H1 (cell line): ENCODE measurements around the gene ABHD2. TPM values are rescaled to one million over a fixed set of nuclear protein-coding genes. Genes with fewer than 3 reads are reported as not detected.

Experiments used
- CTCF ChIA-PET: fragments of 300-600 bp; sonication (Branson Sonifier 250); formaldehyde crosslinking; loops from one replicate; lab custom pipeline; 2021; ENCODE audit not compliant: partially characterized antibody; lab: Charles Lee
- POLR2A ChIA-PET: fragments of 300-600 bp; sonication (Branson Sonifier 250); formaldehyde crosslinking; loops from one replicate; lab custom pipeline; 2021; ENCODE audit warnings: inconsistent platforms; ENCODE audit not compliant: partially characterized antibody; lab: Charles Lee
- DNase-seq, 2 experiments: peaks; one replicate each; pipeline versions ENCODE4 v3.0.0 to v3.0.0-alpha.2; 2010 to 2022; ENCODE audit warnings: low spot score in 2 of 2, low read depth in 1 of 2, mixed read lengths in 1 of 2
- FAIRE-seq: peaks from 2 replicates; lab custom pipeline; 2011; peaks lifted over from hg19 to GRCh38; lab: Jason Lieb, UNC
- H2AFZ ChIP-seq: 2 replicates; pipeline ENCODE4 v1.8.1; 2012; ENCODE audit warnings: low read length, inconsistent platforms
- H2AK5ac ChIP-seq: 2 replicates; pipeline ENCODE4 v1.6.1; 2013; ENCODE audit warnings: low read depth, low read length
- H2BK120ac ChIP-seq: replicated peaks from 2 replicates; pipeline ENCODE3; 2013; ENCODE audit warnings: low read depth, low read length, inconsistent platforms
- H2BK12ac ChIP-seq: 2 replicates; pipeline ENCODE4 v1.6.1; 2013; ENCODE audit warnings: low read depth, low read length
- H2BK15ac ChIP-seq: 2 replicates; pipeline ENCODE4 v1.6.1; 2013; ENCODE audit warnings: low read length
- H2BK20ac ChIP-seq: 2 replicates; pipeline ENCODE4 v1.6.1; 2013; ENCODE audit warnings: low read length
- H2BK5ac ChIP-seq: 2 replicates; pipeline ENCODE4 v1.6.1; 2013; ENCODE audit warnings: low read depth, low read length
- H3K14ac ChIP-seq: 2 replicates; pipeline ENCODE4 v1.6.1; 2013; ENCODE audit warnings: inconsistent platforms; ENCODE audit not compliant: insufficient read length
- H3K18ac ChIP-seq: 2 replicates; pipeline ENCODE4 v1.6.1; 2013; ENCODE audit warnings: low read length; ENCODE audit errors: extremely low read depth
- H3K23ac ChIP-seq: 2 replicates; pipeline ENCODE4 v1.6.1; 2013; ENCODE audit warnings: inconsistent platforms; ENCODE audit not compliant: insufficient read length
- H3K23me2 ChIP-seq: 2 replicates; pipeline ENCODE4 v1.6.1; 2013; ENCODE audit warnings: low read depth, low read length
- H3K27ac ChIP-seq: 2 replicates; pipeline ENCODE4 v1.6.1; 2011; ENCODE audit warnings: low read depth, low read length, inconsistent platforms
- H3K27me3 ChIP-seq, 4 experiments: replicated peaks in 1 of 4; 1 replicate in 1 of 4; 2 replicates in 3 of 4; pipeline versions ENCODE4 v1.6.1 to v1.8.1; 2011 to 2013; ENCODE audit warnings: low read length in 3 of 4, mild to moderate bottlenecking in 3 of 4, inconsistent platforms in 2 of 4, mixed read lengths in 2 of 4, moderate library complexity in 1 of 4; ENCODE audit not compliant: control insufficient read depth in 3 of 4, insufficient read depth in 3 of 4; ENCODE audit errors: extremely low read depth in 1 of 4
- H3K36me3 ChIP-seq, 4 experiments: 2 replicates each; pipeline versions ENCODE4 v1.6.1 to v1.8.1; 2011 to 2013; ENCODE audit warnings: mild to moderate bottlenecking in 4 of 4, low read length in 3 of 4, moderate library complexity in 2 of 4, control low read depth in 1 of 4, inconsistent platforms in 1 of 4; ENCODE audit not compliant: insufficient read depth in 4 of 4, control insufficient read depth in 2 of 4
- H3K4ac ChIP-seq: replicated peaks from 2 replicates; pipeline ENCODE3; 2013; ENCODE audit warnings: low read length, low read depth, mixed read lengths, inconsistent platforms; ENCODE audit not compliant: insufficient read length
- H3K4me1 ChIP-seq, 4 experiments: replicated peaks in 1 of 4; 1 replicate in 1 of 4; 2 replicates in 3 of 4; pipeline versions ENCODE4 v1.6.1 to v1.8.1; 2011 to 2013; ENCODE audit warnings: low read length in 3 of 4, inconsistent platforms in 2 of 4, mixed read lengths in 1 of 4; ENCODE audit not compliant: insufficient read depth in 4 of 4, control insufficient read depth in 3 of 4
- H3K4me2 ChIP-seq, 2 experiments: 2 replicates each; pipeline versions ENCODE4 v1.6.1 to v1.8.1; 2011 to 2013; ENCODE audit warnings: low read depth in 2 of 2, low read length in 2 of 2, control low read depth in 1 of 2, inconsistent platforms in 1 of 2, mild to moderate bottlenecking in 1 of 2; ENCODE audit not compliant: insufficient read depth in 1 of 2
- H3K4me3 ChIP-seq, 4 experiments: fragments of 200-600, 300-600 bp in 1 of 4; sonication (generic), shearing (Covaris generic), sonication (Bioruptor Twin) in 1 of 4; 2 replicates each; pipeline versions ENCODE4 v1.5.1 to v1.8.1; 2011 to 2016; ENCODE audit warnings: low read length in 4 of 4, low read depth in 3 of 4, control low read depth in 2 of 4, inconsistent platforms in 2 of 4, mild to moderate bottlenecking in 2 of 4, mixed read lengths in 1 of 4, moderate library complexity in 1 of 4; ENCODE audit not compliant: insufficient read depth in 2 of 4; ENCODE audit errors: extremely low read depth in 1 of 4
- H3K56ac ChIP-seq: replicated peaks from 2 replicates; pipeline ENCODE3; 2013; ENCODE audit warnings: low read depth, mild to moderate bottlenecking, mixed read lengths, low read length, inconsistent platforms; ENCODE audit not compliant: insufficient read length
- H3K79me1 ChIP-seq: 2 replicates; pipeline ENCODE4 v1.6.1; 2013; ENCODE audit warnings: low read depth, low read length, control low read depth
- H3K79me2 ChIP-seq, 2 experiments: 2 replicates each; pipeline versions ENCODE4 v1.6.1 to v1.8.1; 2012 to 2013; ENCODE audit warnings: low read length in 2 of 2, mild to moderate bottlenecking in 2 of 2, inconsistent platforms in 1 of 2; ENCODE audit not compliant: insufficient read depth in 2 of 2, control insufficient read depth in 1 of 2
- H3K9ac ChIP-seq, 4 experiments: replicated peaks in 1 of 4; 1 replicate in 1 of 4; 2 replicates in 3 of 4; pipeline versions ENCODE4 v1.6.1 to v1.8.1; 2011 to 2013; ENCODE audit warnings: low read depth in 3 of 4, low read length in 3 of 4, control low read depth in 2 of 4, mild to moderate bottlenecking in 2 of 4, moderate library complexity in 2 of 4, inconsistent platforms in 1 of 4; ENCODE audit errors: extremely low read depth in 1 of 4
- H3K9me3 ChIP-seq, 2 experiments: 2 replicates each; pipeline versions ENCODE4 v1.6.1 to v1.8.1; 2012 to 2013; ENCODE audit warnings: mild to moderate bottlenecking in 2 of 2, moderate library complexity in 2 of 2, control low read depth in 1 of 2, inconsistent platforms in 1 of 2, low read depth in 1 of 2, low read length in 1 of 2, mixed read lengths in 1 of 2; ENCODE audit not compliant: insufficient read depth in 2 of 2
- H4K20me1 ChIP-seq, 2 experiments: replicated peaks in 1 of 2; 2 replicates each; pipeline versions ENCODE3 to v1.8.1; 2011 to 2013; ENCODE audit warnings: inconsistent platforms in 2 of 2, low read length in 2 of 2, mild to moderate bottlenecking in 1 of 2; ENCODE audit not compliant: insufficient read depth in 2 of 2, control insufficient read depth in 1 of 2
- H4K5ac ChIP-seq: 2 replicates; pipeline ENCODE4 v1.6.1; 2013; ENCODE audit warnings: low read length, low read depth, mixed read lengths, inconsistent platforms; ENCODE audit not compliant: insufficient read length
- H4K8ac ChIP-seq: 2 replicates; pipeline ENCODE4 v1.8.0; 2013; ENCODE audit warnings: mild to moderate bottlenecking, moderate library complexity, low read length, inconsistent platforms; ENCODE audit not compliant: insufficient read depth; ENCODE audit errors: extremely low read depth
- H4K91ac ChIP-seq: replicated peaks from 2 replicates; pipeline ENCODE3; 2013; ENCODE audit warnings: low read length, mixed read lengths, inconsistent platforms; ENCODE audit not compliant: insufficient read length
- BCL11A ChIP-seq, 2 experiments: IDR thresholded peaks; one replicate each; pipeline ENCODE4 v1.6.1; 2011; ENCODE audit warnings: low read depth in 2 of 2, low read length in 2 of 2, mild to moderate bottlenecking in 2 of 2
- CHD2 ChIP-seq: IDR thresholded peaks from 2 replicates; pipeline ENCODE4 v1.6.1; 2012; ENCODE audit warnings: low read length, improper control_type of control experiment
- EZH2 ChIP-seq: fragments of 200-600 bp; sonication (generic); IDR thresholded peaks from 2 replicates; pipeline ENCODE4 v1.7.1; 2012; ENCODE audit warnings: low read depth, mild to moderate bottlenecking, moderate library complexity, low read length, inconsistent platforms; ENCODE audit not compliant: severe bottlenecking
- HDAC2 ChIP-seq, 2 experiments: fragments of 300-600 bp in 1 of 2; sonication (generic) in 1 of 2; IDR thresholded peaks; 2 replicates each; pipeline ENCODE4 v1.6.1; 2011 to 2012; ENCODE audit warnings: low read depth in 2 of 2, low read length in 2 of 2, mild to moderate bottlenecking in 2 of 2, moderate library complexity in 2 of 2, borderline replicate concordance in 1 of 2, inconsistent platforms in 1 of 2
- JUN ChIP-seq: IDR thresholded peaks from 2 replicates; pipeline ENCODE4 v1.6.1; 2011; ENCODE audit warnings: low read depth, mild to moderate bottlenecking, improper control_type of control experiment, low read length
- KDM4A ChIP-seq: IDR thresholded peaks from one replicate; pipeline ENCODE4 v1.7.1; 2012; ENCODE audit warnings: low read depth, mild to moderate bottlenecking, moderate library complexity, low read length, inconsistent platforms; ENCODE audit not compliant: severe bottlenecking
- MAFK ChIP-seq: IDR thresholded peaks from 2 replicates; pipeline ENCODE4 v1.6.1; 2012; ENCODE audit warnings: low read depth, mild to moderate bottlenecking, improper control_type of control experiment, low read length
- RAD21 ChIP-seq, 2 experiments: IDR thresholded peaks in 1 of 2; conservative IDR thresholded peaks in 1 of 2; 2 replicates each; pipeline ENCODE4 v1.6.1; 2011; ENCODE audit warnings: low read depth in 2 of 2, low read length in 2 of 2, improper control_type of control experiment in 1 of 2, inconsistent platforms in 1 of 2, mild to moderate bottlenecking in 1 of 2, moderate library complexity in 1 of 2
- RBBP5 ChIP-seq: IDR thresholded peaks from 2 replicates; pipeline ENCODE4 v1.7.1; 2012; ENCODE audit warnings: low read depth, mild to moderate bottlenecking, inconsistent platforms, low read length, moderate library complexity, borderline replicate concordance
- RNF2 ChIP-seq: fragments of 200-900, 300-1000 bp; sonication (generic); IDR thresholded peaks from 2 replicates; pipeline ENCODE4 v1.7.1; 2016; ENCODE audit warnings: borderline replicate concordance, low read depth, mild to moderate bottlenecking, antibody characterized with exemption, low read length; ENCODE audit not compliant: poor library complexity, severe bottlenecking; ENCODE audit errors: missing control alignments
- TEAD4 ChIP-seq: IDR thresholded peaks from 2 replicates; pipeline ENCODE4 v1.6.1; 2012; ENCODE audit warnings: low read depth, low read length, inconsistent platforms, mixed read lengths
- USF2 ChIP-seq: IDR thresholded peaks from 2 replicates; pipeline ENCODE4 v1.6.1; 2011; ENCODE audit warnings: low read length, improper control_type of control experiment
- WGBS, 2 experiments: shearing (Covaris generic) in 1 of 2; methylation state at CpG; one replicate each; pipeline versions ENCODE4 v1.1.6 to v1.1.7; 2013 to 2015; ENCODE audit warnings: low lambda C conversion rate in 2 of 2, mixed read lengths in 2 of 2, inconsistent platforms in 1 of 2, low coverage in 1 of 2, missing lambda C conversion rate in 1 of 2; ENCODE audit not compliant: insufficient replicate concordance in 2 of 2, insufficient coverage in 1 of 2, insufficient read length in 1 of 2; ENCODE audit errors: extremely low coverage in 1 of 2, missing lambda C conversion rate in 1 of 2; 5-methylcytosine and 5-hydroxymethylcytosine counted together
- polyA plus RNA-seq, 7 experiments: library from polyadenylated mRNA; depleted of rRNA in 3 of 7; stranded (reverse) in 5 of 7; unstranded in 2 of 7; fragments of >200 nt in 5 of 7; fragments of 200-250 nt in 2 of 7; gene quantifications; 1 replicate in 5 of 7; 2 replicates in 1 of 7; 4 replicates in 1 of 7; pipeline versions ENCODE4 v1.2.1 to v1.2.3, GENCODE V29; 2011 to 2013; ENCODE audit warnings: missing spikeins in 2 of 7, mixed read lengths in 2 of 7
- total RNA-seq: library from RNA; stranded (reverse); fragmentation: NEBNext Ultra II Directional; extraction: Animal tissue kit (Norgen Biotek cat#: 25700); gene quantifications from 2 replicates; pipeline ENCODE4 v1.2.1, GENCODE V29; 2021

Gene ABHD2
- total and polyA plus RNA-seq, 2 of the 8 experiments (the other 6 are each of a cell fraction or from before 2014, with no cell fraction given) = 9.1 to 23.7 TPM

GRCh38 chr15:89130201-89130600 is 41.9 kb downstream of the ABHD2 start:
- Histone ChIP-seq H3K9ac (no peak overlapping the region), H3K14ac (no peak overlapping the region), H2AK5ac (no peak overlapping the region), H2BK20ac (no peak overlapping the region), H2BK12ac (no peak overlapping the region), H3K36me3 (no peaks in the 10 kb centered on the region; a peak in 1 of 8 replicates), H3K23me2 (no peaks in the 10 kb centered on the region; the same call in 1 of the 2 replicates), H3K23ac (no peak overlapping the region), H4K91ac (no peak overlapping the region), H3K27me3 (no peaks in the 10 kb centered on the region), H4K8ac (no peak overlapping the region), H3K56ac (no peak overlapping the region), H3K79me2 (no peaks in the 10 kb centered on the region), H4K20me1 (no peaks in the 10 kb centered on the region), H3K4ac (no peak overlapping the region), H3K18ac (no peak overlapping the region), H3K4me3 (no peak overlapping the region), H3K4me2 (no peak overlapping the region), H3K79me1 (no peaks in the 10 kb centered on the region), H4K5ac (no peak overlapping the region), H2BK5ac (no peak overlapping the region), H2BK120ac (no peak overlapping the region), H3K4me1 (no peaks in the 10 kb centered on the region), H2AFZ (no peak overlapping the region), H3K27ac (no peak overlapping the region), H3K9me3 (no peaks in the 10 kb centered on the region), H2BK15ac (no peak overlapping the region)
- 89% methylated on average over 5 of the region's 5 CpGs; no CpG with 5 or more reads in 1 of the 2 experiments for WGBS, 2 experiments
- POLR2A ChIA-PET = interaction anchor here (2.2 kb wide), 1 partner anchor 8 kb away, joined by 4 read pairs; no protein-coding TSS in a partner anchor
- FAIRE-seq (no peak), DNase-seq (no peak)
- CTCF ChIA-PET = interaction anchor here (0.6 to 23.0 kb wide), 36 partner anchors 8 to 253 kb away, joined by 3 to 297 read pairs (median 6); partner anchors contain the start of gene ABHD2
- TF ChIP-seq BCL11A (IDR thresholded peaks at IDR 0.05; ENCODE audit: low read depth in 2 of 2, low read length in 2 of 2) = no peak
- TF ChIP-seq TEAD4 = no peak
- no peak for TF ChIP-seq RNF2
- TF ChIP-seq USF2 = no peak
- no peak for TF ChIP-seq RBBP5
- no peak for TF ChIP-seq HDAC2 (IDR thresholded peaks at IDR 0.05; ENCODE audit: borderline replicate concordance in 1 of 2, low read depth in 2 of 2, low read length in 2 of 2)
- no peak for TF ChIP-seq KDM4A
- no peak for TF ChIP-seq RAD21 (IDR thresholded peaks at IDR 0.05 in 1 of 2, conservative IDR thresholded peaks at IDR 0.05 in 1 of 2; ENCODE audit: low read depth in 2 of 2, low read length in 2 of 2)
- TF ChIP-seq EZH2 = no peak
- no peak for TF ChIP-seq MAFK
- TF ChIP-seq JUN = no peak
- TF ChIP-seq CHD2 = no peak
